ENCODE data around the gene PTPRO. TPM values are rescaled to one million over a fixed set of nuclear protein-coding genes. Genes with fewer than 3 reads are reported as not detected.

Gene PTPRO
- total RNA-seq, 2 experiments from 2014 or later = 0.14 to 0.15 TPM

GRCh38 chr12:15583804-15584203 lies 261.5 kb downstream of the PTPRO start:
- no peak for DNase-seq
- CTCF ChIA-PET = interaction anchor here (0.6 to 11.2 kb wide), 23 partner anchors 9 to 314 kb away, joined by 3 to 478 read pairs (median 6); partner anchors contain the start of gene EPS8
- intact Hi-C loops (cut with micrococcal nuclease) = loop anchor here (1.0 to 5.0 kb wide), 3 partner anchors 52 to 357 kb away; no protein-coding TSS in a partner anchor
- Mint-ChIP-seq H3K4me3 (no peak overlapping the region), H3K27ac (no peak overlapping the region), H3K4me1 (ENCODE audit: low read depth) (peaks cover 6% of the 10 kb centered on the region), H3K27me3 (no peaks in the 10 kb centered on the region), H3K9me3 (no peaks in the 10 kb centered on the region), H3K36me3 (peaks cover 3% of the 10 kb centered on the region)
- POLR2A ChIA-PET = no interaction called here

DNA sequence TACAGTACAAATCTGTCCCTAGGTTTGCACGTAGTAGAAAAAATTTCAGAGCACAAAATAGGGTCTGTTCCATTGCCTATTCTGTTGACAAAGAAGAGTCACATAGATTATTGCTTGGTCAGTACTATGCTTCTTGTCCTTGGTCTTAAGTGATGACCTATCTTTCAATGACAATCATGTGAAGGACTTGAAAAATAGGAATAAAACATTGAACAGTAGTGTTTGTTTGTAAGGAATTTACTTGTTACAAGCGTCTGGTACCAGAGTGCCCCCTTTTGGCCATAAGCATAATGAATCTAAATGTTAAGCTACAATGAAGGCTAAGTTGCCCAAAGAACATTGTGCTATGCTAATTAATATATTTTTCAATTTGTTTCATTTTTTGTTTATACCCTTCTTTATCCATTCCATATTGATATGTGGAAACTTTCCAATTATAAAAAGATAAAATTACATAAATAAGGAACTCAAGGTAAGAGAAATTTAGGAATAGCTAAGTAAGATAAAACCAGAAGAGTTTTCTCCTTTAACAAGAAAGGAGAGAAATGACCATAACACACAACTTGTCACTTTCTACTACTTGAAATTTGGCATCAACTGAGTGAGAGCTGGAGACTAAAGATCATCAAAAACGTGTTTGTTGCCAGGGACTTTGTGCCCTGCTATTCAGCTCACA lies 262.2 kb downstream of the PTPRO start:
- DNase-seq = peak; percentile 18
- Mint-ChIP-seq H3K4me1 (ENCODE audit: low read depth) (peaks cover 6% of the 10 kb centered on the region), H3K36me3 (peaks cover 3% of the 10 kb centered on the region), H3K27me3 (no peaks in the 10 kb centered on the region), H3K27ac (no peak overlapping the region), H3K4me3 (no peak overlapping the region), H3K9me3 (no peaks in the 10 kb centered on the region)
- intact Hi-C loops (cut with micrococcal nuclease) = loop anchor here (1.0 to 5.0 kb wide), 3 partner anchors 52 to 357 kb away; no protein-coding TSS in a partner anchor
- CTCF ChIA-PET = interaction anchor here (0.6 to 11.2 kb wide), 55 partner anchors 9 to 363 kb away, joined by 3 to 478 read pairs (median 4); partner anchors contain the start of genes EPS8 and RERG
- POLR2A ChIA-PET = interaction anchor here (0.8 kb wide), 1 partner anchor 21 kb away, joined by 3 read pairs; no protein-coding TSS in a partner anchor

- ChIA-PET POLR2A (no interaction called here), CTCF (interaction anchor here (0.7 to 11.2 kb wide), 18 partner anchors 15 to 319 kb away, joined by 3 to 478 read pairs (median 4); partner anchors contain the start of gene EPS8)
- intact Hi-C loops (cut with micrococcal nuclease) = loop anchor here (1.0 to 5.0 kb wide), 5 partner anchors 113 to 310 kb away; partner anchors contain the start of gene EPS8
- H3K27ac Mint-ChIP-seq = no peak overlapping the region
- no peak for DNase-seq
- H3K4me3 Mint-ChIP-seq = peak overlapping the region; percentile 70
- H3K9me3 Mint-ChIP-seq = no peaks in the 10 kb centered on the region
- H3K27me3 Mint-ChIP-seq = no peaks in the 10 kb centered on the region
- peaks cover 8% of the 10 kb centered on the region for H3K4me1 Mint-ChIP-seq (ENCODE audit: low read depth)
- no peaks in the 10 kb centered on the region for H3K36me3 Mint-ChIP-seq
Observed at GRCh38 chr12:15589328-15590032, 267.2 kb downstream of the PTPRO start.

DNA sequence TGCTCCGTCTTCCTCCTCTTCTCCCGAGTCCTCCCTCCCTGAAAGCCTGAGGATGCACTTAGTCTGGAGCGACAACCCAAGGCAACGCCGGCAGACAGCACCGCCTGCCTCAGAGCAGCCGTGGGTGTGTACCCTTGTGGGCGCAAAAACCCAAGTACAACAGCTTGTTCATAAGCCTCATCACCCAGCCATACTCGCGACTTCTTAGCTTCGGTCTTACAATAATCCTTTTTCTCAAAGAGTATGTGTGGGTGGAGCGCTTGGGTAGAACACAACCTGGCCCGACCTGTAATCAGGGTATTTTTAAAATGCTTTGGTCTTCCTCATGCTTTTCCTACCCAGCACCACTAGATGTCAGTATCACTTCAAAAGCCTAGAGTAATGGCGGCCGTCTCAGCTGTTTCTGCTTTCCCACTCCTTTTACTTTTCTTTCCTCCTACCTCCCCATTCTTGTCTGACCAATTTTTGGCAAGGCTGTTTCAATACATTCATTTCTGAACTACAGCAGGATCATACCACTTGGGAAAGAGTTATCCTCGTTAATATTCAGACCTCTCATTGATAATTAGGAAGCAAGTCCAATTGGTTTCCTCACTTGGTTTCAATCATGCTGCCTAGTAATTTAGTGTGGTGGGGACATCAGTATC lies 268.0 kb downstream of the PTPRO start:
- Mint-ChIP-seq H3K36me3 (no peaks in the 10 kb centered on the region), H3K9me3 (no peaks in the 10 kb centered on the region), H3K27me3 (no peaks in the 10 kb centered on the region), H3K4me3 (peak overlapping the region; percentile 70), H3K27ac (peak overlapping the region; percentile 21), H3K4me1 (ENCODE audit: low read depth) (peaks cover 8% of the 10 kb centered on the region)
- ChIA-PET POLR2A (no interaction called here), CTCF (interaction anchor here (0.7 to 11.2 kb wide), 20 partner anchors 12 to 320 kb away, joined by 3 to 478 read pairs (median 4); partner anchors contain the start of gene EPS8)
- intact Hi-C loops (cut with micrococcal nuclease) = loop anchor here (1.0 to 5.0 kb wide), 5 partner anchors 112 to 309 kb away; partner anchors contain the start of gene EPS8
- DNase-seq = peak; percentile 56

GRCh38 chr12:15591811-15592210 lies 269.5 kb downstream of the PTPRO start:
- Mint-ChIP-seq H3K27me3 (no peaks in the 10 kb centered on the region), H3K36me3 (no peaks in the 10 kb centered on the region), H3K4me3 (no peak overlapping the region), H3K9me3 (no peaks in the 10 kb centered on the region), H3K27ac (no peak overlapping the region), H3K4me1 (ENCODE audit: low read depth) (peaks cover 8% of the 10 kb centered on the region)
- CTCF ChIA-PET = interaction anchor here (3.4 to 11.2 kb wide), 2 partner anchors 61 to 265 kb away, joined by 85 to 478 read pairs; no protein-coding TSS in a partner anchor
- DNase-seq = no peak
- POLR2A ChIA-PET = no interaction called here
- intact Hi-C loops (cut with micrococcal nuclease) = loop anchor here (2.0 to 5.0 kb wide), 2 partner anchors 110 to 197 kb away; partner anchors contain the start of gene EPS8

- no peaks in the 10 kb centered on the region for H3K36me3 Mint-ChIP-seq
- H3K27me3 Mint-ChIP-seq = no peaks in the 10 kb centered on the region
- H3K27ac Mint-ChIP-seq = no peak overlapping the region
- no peak overlapping the region for H3K4me3 Mint-ChIP-seq
- H3K9me3 Mint-ChIP-seq = no peaks in the 10 kb centered on the region
- intact Hi-C loops (cut with micrococcal nuclease) = loop anchor here (5.0 kb wide), 1 partner anchor 109 kb away; no protein-coding TSS in a partner anchor
- ChIA-PET POLR2A (no interaction called here), CTCF (interaction anchor here (1.4 to 3.4 kb wide), 3 partner anchors 8 to 264 kb away, joined by 5 to 85 read pairs (median 13); no protein-coding TSS in a partner anchor)
- DNase-seq = no peak
- H3K4me1 Mint-ChIP-seq (ENCODE audit: low read depth) = peaks cover 8% of the 10 kb centered on the region
Observed at GRCh38 chr12:15592934-15593333, 270.6 kb downstream of the PTPRO start.

DNA sequence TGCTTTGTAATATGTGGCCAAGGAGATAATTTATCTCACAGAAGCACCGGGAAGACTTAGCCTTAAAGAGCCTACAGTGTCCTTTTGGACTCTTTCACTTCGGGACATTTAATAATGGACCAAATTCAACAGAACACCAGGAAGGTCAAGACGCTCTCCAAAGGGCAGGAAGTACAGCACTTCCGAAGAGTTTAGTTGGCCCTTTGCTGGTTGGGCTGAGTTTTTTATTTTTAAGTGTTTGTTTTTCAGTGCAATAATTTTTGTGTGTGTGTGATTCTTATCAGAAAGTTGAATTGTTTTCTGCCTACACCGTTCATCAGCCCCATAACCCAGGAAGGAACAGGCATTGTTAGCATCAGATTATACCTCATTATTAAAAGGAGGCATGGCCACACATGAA lies 273.9 kb downstream of the PTPRO start:
- no peaks in the 10 kb centered on the region for H3K4me1 Mint-ChIP-seq (ENCODE audit: low read depth)
- no peak overlapping the region for H3K4me3 Mint-ChIP-seq
- no peak overlapping the region for H3K27ac Mint-ChIP-seq
- no peaks in the 10 kb centered on the region for H3K36me3 Mint-ChIP-seq
- ChIA-PET CTCF (interaction anchor here (2.2 kb wide), 1 partner anchor 12 kb away, joined by 5 read pairs; no protein-coding TSS in a partner anchor), POLR2A (no interaction called here)
- no peaks in the 10 kb centered on the region for H3K9me3 Mint-ChIP-seq
- intact Hi-C loops (cut with micrococcal nuclease) = no loop called here
- no peaks in the 10 kb centered on the region for H3K27me3 Mint-ChIP-seq
- no peak for DNase-seq

DNA sequence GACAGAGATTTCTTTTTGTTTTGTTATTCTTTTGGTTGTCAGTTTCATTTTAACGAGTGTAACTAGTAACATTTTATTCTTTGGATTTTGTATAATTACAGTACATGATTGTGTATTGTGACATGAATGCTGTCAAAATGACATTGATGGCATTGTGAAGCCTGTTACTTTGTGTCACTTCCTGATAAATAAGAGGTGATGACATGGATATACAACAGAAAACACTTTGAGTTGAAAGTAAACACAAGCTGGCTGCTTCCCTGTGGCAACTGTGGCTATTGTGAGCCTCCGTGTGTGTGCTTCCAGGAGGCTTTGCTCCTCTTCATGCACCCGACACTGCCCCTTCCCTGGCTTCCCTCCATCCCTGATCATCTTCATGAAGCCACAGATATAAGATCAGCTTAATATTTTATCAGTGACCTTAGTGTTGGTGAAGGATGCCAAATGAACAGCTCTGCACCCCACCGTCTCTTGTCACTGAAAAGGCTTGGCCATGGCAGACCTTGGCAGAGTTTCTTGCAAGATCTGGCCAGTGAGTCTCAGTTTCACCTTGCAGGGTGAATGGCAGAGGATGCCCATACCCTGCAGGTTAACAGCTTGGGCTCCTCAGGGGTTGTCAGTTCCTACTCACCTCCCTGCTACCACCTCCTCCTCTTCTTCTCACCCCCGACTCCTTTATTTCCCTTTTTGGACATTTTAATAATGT lies 275.0 kb downstream of the PTPRO start:
- H3K36me3 Mint-ChIP-seq = no peaks in the 10 kb centered on the region
- POLR2A ChIA-PET = no interaction called here

DNA sequence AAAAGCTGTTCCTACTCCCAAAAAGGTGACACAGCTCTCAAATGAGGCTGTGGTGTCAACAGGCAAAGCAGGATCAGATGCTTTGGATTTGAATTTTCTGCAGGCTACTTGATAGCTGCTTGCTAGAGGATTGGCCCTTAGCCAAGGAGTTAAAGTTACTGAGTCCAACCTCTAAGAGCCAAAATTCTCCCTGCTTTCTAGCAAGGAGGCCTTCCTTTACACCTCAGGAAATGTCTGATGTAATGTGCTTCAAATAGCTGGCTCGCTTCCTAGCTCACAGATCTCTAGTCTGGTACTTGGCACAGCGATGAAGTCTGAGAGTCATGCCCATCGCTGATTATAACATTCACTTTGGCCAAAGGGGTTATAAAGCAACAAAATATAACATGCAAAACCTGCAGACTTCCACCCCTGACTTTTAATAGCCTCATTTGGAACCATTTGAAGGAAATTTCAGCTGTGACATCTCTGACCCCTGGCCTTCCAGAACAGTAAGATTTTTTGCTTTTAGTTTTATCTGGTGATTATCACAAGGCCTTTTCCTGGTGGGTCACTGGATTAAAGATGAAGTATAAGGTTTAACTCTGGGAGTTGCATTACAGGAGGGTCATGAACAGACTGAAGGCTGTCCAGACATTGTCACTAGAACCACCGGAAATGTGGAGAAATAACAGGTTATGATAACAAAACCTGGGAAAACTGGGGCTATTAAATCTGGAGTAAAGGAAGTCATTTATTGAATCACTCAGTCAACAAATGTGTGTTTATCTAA lies 277.1 kb downstream of the PTPRO start:
- H3K36me3 Mint-ChIP-seq = no peaks in the 10 kb centered on the region
- CTCF ChIA-PET = interaction anchor here (1.3 kb wide), 1 partner anchor 15 kb away, joined by 3 read pairs; no protein-coding TSS in a partner anchor

More for the DNA sequence above, 275.0 kb downstream of the PTPRO start:
- no peak overlapping the region for H3K27ac Mint-ChIP-seq
- intact Hi-C loops (cut with micrococcal nuclease) = no loop called here
- H3K4me1 Mint-ChIP-seq (ENCODE audit: low read depth) = peaks cover 4% of the 10 kb centered on the region
- no peaks in the 10 kb centered on the region for H3K9me3 Mint-ChIP-seq
- DNase-seq = no peak
- H3K27me3 Mint-ChIP-seq = no peaks in the 10 kb centered on the region
- H3K4me3 Mint-ChIP-seq = no peak overlapping the region
- CTCF ChIA-PET = interaction anchor here (0.6 to 2.2 kb wide), 3 partner anchors 9 to 321 kb away, joined by 3 to 6 read pairs (median 5); no protein-coding TSS in a partner anchor

DNA sequence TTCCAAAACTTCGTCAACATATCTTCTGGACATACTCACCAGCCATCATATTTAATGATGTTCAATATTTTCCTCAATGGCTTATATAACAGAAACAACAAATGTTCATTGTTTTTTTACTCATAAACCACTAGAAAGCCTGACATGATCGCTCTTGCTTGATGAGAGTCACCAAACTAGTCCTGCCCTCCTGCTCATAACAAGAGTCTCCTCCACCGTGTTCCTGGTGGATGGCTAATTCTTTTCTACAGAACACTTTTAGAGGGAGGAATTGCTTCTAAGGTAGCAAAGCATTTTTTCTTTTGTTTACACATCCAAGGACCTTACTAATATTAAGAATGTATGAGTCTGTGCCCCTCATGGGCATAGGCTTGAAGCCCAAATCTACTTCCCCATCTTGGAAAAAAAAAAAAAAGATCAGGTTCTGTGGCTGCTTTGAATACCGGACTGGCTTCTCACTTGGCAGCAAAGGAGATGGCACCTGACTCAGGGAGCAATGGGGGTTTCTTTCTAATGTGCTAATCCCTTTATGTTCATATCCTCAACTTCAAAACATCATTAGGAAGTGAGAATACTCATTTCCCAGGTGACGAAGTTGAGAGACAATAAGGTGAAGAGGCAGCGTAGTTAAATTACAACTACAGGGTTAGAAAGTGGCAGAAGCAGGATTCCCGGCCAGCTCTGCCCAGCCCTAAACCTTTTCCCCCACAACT lies 278.1 kb downstream of the PTPRO start:
- Mint-ChIP-seq H3K27ac (no peak overlapping the region), H3K9me3 (no peaks in the 10 kb centered on the region), H3K27me3 (peaks cover 3% of the 10 kb centered on the region), H3K4me1 (ENCODE audit: low read depth) (peaks cover 4% of the 10 kb centered on the region), H3K4me3 (no peak overlapping the region), H3K36me3 (no peaks in the 10 kb centered on the region)
- POLR2A ChIA-PET = no interaction called here
- DNase-seq = no peak
- CTCF ChIA-PET = no interaction called here
- intact Hi-C loops (cut with micrococcal nuclease) = no loop called here

More for the DNA sequence above, 277.1 kb downstream of the PTPRO start:
- Mint-ChIP-seq H3K9me3 (no peaks in the 10 kb centered on the region), H3K27ac (no peak overlapping the region), H3K4me1 (ENCODE audit: low read depth) (peaks cover 4% of the 10 kb centered on the region), H3K27me3 (no peaks in the 10 kb centered on the region), H3K4me3 (no peak overlapping the region)
- no peak for DNase-seq
- intact Hi-C loops (cut with micrococcal nuclease) = no loop called here
- POLR2A ChIA-PET = no interaction called here

Data from activated CD4-positive, alpha-beta memory T cell treated with anti-CD3 and anti-CD28 coated beads for 36 hours (primary cell).